CD4-positive, alpha-beta memory T cell (primary cell): Measurements from ENCODE around the gene SLX4IP. TPM values are rescaled to one million over a fixed set of nuclear protein-coding genes. Genes with fewer than 3 reads are reported as not detected.

Experiments
- CTCF ChIA-PET: fragments of 350-600 bp; sonication (Branson Sonifier 250); formaldehyde crosslinking; loops from one replicate; lab custom pipeline; 2021; ENCODE audit warnings: inconsistent platforms; ENCODE audit not compliant: partially characterized antibody; lab: Charles Lee
- POLR2A ChIA-PET: fragments of 350-600 bp; sonication (Branson Sonifier 250); formaldehyde crosslinking; loops from one replicate; lab custom pipeline; 2021; ENCODE audit not compliant: partially characterized antibody; lab: Charles Lee
- DNase-seq, 5 donors: peaks; one replicate each; pipeline versions ENCODE4 v3.0.0 to v3.0.0-alpha.2; 2020 to 2022; ENCODE audit warnings: mixed read lengths in 1 of 5
- H3K27ac ChIP-seq: one replicate; pipeline ENCODE4 v1.7.0; 2013; ENCODE audit warnings: low read depth, low read length
- H3K27me3 ChIP-seq: 2 replicates; pipeline ENCODE4 v1.7.0; 2013; ENCODE audit warnings: mild to moderate bottlenecking, low read length, moderate library complexity; ENCODE audit not compliant: insufficient read depth
- H3K36me3 ChIP-seq: 2 replicates; pipeline ENCODE4 v1.7.0; 2013; ENCODE audit warnings: mild to moderate bottlenecking, low read length, moderate library complexity; ENCODE audit not compliant: insufficient read depth
- H3K4me1 ChIP-seq: 2 replicates; pipeline ENCODE4 v1.7.0; 2013; ENCODE audit warnings: mild to moderate bottlenecking, low read length, moderate library complexity; ENCODE audit not compliant: insufficient read depth
- H3K4me3 ChIP-seq, 2 donors: one replicate each; pipeline ENCODE4 v1.7.0; 2013; ENCODE audit warnings: low read length in 2 of 2, mild to moderate bottlenecking in 1 of 2
- H3K9me3 ChIP-seq, 2 donors: one replicate each; pipeline ENCODE4 v1.7.0; 2013; ENCODE audit warnings: low read length in 2 of 2, control low read depth in 1 of 2; ENCODE audit not compliant: control insufficient read depth in 1 of 2
- H3K27ac Mint-ChIP-seq, 7 donors: one replicate each; pipeline ENCODE4 v1.8.0; 2020 to 2021; ENCODE audit warnings: mixed read lengths in 7 of 7, mild to moderate bottlenecking in 6 of 7, inconsistent platforms in 3 of 7, moderate library complexity in 3 of 7
- H3K27me3 Mint-ChIP-seq, 2 donors: one replicate each; pipeline ENCODE4 v1.8.0; 2020 to 2021; ENCODE audit warnings: mixed read lengths in 2 of 2
- H3K36me3 Mint-ChIP-seq, 2 donors: one replicate each; pipeline ENCODE4 v1.8.0; 2020 to 2021; ENCODE audit warnings: mixed read lengths in 2 of 2, inconsistent platforms in 1 of 2, mild to moderate bottlenecking in 1 of 2
- H3K4me1 Mint-ChIP-seq, 4 donors: one replicate each; pipeline ENCODE4 v1.8.0; 2020 to 2021; ENCODE audit warnings: mixed read lengths in 4 of 4, mild to moderate bottlenecking in 1 of 4
- H3K4me3 Mint-ChIP-seq, 8 donors: one replicate each; pipeline ENCODE4 v1.8.0; 2020 to 2021; ENCODE audit warnings: mixed read lengths in 8 of 8, mild to moderate bottlenecking in 7 of 8, moderate library complexity in 6 of 8, inconsistent platforms in 3 of 8
- H3K9me3 Mint-ChIP-seq, 8 donors: one replicate each; pipeline ENCODE4 v1.8.0; 2020 to 2021; ENCODE audit warnings: mixed read lengths in 8 of 8, mild to moderate bottlenecking in 5 of 8, inconsistent platforms in 3 of 8, moderate library complexity in 1 of 8
- intact Hi-C: fragments of 100-400 bp; cut with micrococcal nuclease; formaldehyde crosslinking; loops from one replicate; pipeline ENCODE4 v1.15.1; 2023
- polyA plus RNA-seq, 2 donors: library from polyadenylated mRNA; unstranded; fragments of 300-500 nt; fragmentation: Illumina TruSeq; gene quantifications; one replicate each; pipeline ENCODE4 v1.2.3, GENCODE V29; 2021
- total RNA-seq, 2 experiments: library from RNA; stranded (reverse); gene quantifications; one replicate each; pipeline ENCODE4 v1.2.3, GENCODE V29; 2021

The SLX4IP gene
- total and polyA plus RNA-seq, 4 experiments from 2014 or later = 1.5 to 6.6 (median 4.0) TPM

GRCh38 chr20:10447028-10447427 is 11.9 kb downstream of the SLX4IP start:
- ChIA-PET POLR2A (interaction anchor here (1.6 kb wide), 1 partner anchor 12 kb away, joined by 5 read pairs; no protein-coding TSS in a partner anchor), CTCF (no interaction called here)
- H3K9me3 Mint-ChIP-seq = no peaks in the 10 kb centered on the region
- no peaks in the 10 kb centered on the region for H3K9me3 ChIP-seq
- no peak overlapping the region for H3K27ac ChIP-seq
- no peak overlapping the region for H3K4me3 ChIP-seq
- H3K4me1 Mint-ChIP-seq = peaks cover 15 to 24% (median 17%) of the 10 kb centered on the region in 4 donors
- H3K36me3 Mint-ChIP-seq = peaks cover 0 to 12% of the 10 kb centered on the region in 2 donors
- H3K36me3 ChIP-seq = no peaks in the 10 kb centered on the region
- peak overlapping the region; percentile 47 to 89 (median 76) for H3K4me3 Mint-ChIP-seq
- peak; percentile 26 to 74 (median 37) for DNase-seq
- H3K27ac Mint-ChIP-seq = peak overlapping the region; percentile 9 to 88 (median 28)
- H3K27me3 Mint-ChIP-seq = no peaks in the 10 kb centered on the region
- intact Hi-C loops = loop anchor here (1.0 to 5.0 kb wide), 2 partner anchors 12 to 65 kb away; partner anchors contain the start of gene SLX4IP
- no peaks in the 10 kb centered on the region for H3K27me3 ChIP-seq
- H3K4me1 ChIP-seq = peaks cover 16% of the 10 kb centered on the region

DNA sequence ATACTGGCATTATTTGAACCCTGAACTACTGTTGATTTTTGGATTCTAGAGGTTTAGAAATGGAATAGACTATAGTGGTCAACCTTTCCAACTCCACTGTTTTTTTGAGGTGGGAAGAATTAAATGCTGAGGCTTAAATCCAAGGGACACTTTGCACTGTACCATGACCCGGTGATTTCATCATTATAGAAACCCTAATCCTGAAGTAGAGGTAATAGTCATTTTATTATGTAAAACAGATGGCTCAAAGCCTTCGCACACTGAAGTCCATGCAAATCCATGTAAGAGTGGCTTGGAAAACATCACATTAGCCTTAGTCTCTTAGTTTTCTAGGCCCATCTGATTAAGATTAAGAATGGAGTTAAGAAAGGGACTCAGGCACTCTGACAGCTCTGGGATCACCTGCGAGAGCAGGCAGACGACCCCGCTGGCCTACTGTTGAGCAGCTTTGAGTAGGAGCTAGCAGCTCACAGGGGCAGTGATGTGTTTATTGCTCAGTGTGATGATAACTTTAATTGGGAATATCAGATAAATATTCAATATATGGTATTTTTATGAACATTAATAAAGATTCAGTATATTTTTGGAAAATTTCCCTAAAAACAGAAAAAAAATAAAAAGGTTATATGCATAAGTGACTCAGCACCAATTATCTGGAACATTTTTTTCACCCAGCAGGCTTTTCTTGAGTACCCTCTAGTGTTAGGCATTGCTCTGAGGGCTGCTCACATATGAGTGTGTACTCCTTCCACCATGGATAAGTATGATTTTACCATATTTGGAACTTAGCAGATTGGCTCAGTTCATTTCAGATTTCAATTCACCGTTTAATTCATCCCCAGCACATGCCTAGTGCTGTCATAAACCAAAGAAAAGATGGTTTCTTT is 13.4 kb downstream of the SLX4IP start:
- POLR2A ChIA-PET = interaction anchor here (0.9 kb wide), 1 partner anchor 14 kb away, joined by 4 read pairs; the partner anchor contains the start of gene MKKS
- Mint-ChIP-seq H3K27ac (peak overlapping the region in 2 of 7 donors; percentile 23 to 42), H3K36me3 (peaks cover 0 to 8% of the 10 kb centered on the region in 2 donors), H3K27me3 (no peaks in the 10 kb centered on the region), H3K9me3 (no peaks in the 10 kb centered on the region), H3K4me1 (peaks cover 22 to 32% (median 26%) of the 10 kb centered on the region in 4 donors), H3K4me3 (peak overlapping the region in 2 of 8 donors; percentile 21 to 25)
- intact Hi-C loops = loop anchor here (5.0 kb wide), 1 partner anchor 64 kb away; no protein-coding TSS in a partner anchor
- Histone ChIP-seq H3K4me1 (peaks cover 23% of the 10 kb centered on the region), H3K36me3 (no peaks in the 10 kb centered on the region), H3K4me3 (no peak overlapping the region), H3K9me3 (no peaks in the 10 kb centered on the region), H3K27me3 (no peaks in the 10 kb centered on the region), H3K27ac (no peak overlapping the region)
- CTCF ChIA-PET = interaction anchor here (0.9 to 1.4 kb wide), 3 partner anchors 22 to 38 kb away, joined by 3 to 4 read pairs (median 3); no protein-coding TSS in a partner anchor
- DNase-seq = no peak

DNA sequence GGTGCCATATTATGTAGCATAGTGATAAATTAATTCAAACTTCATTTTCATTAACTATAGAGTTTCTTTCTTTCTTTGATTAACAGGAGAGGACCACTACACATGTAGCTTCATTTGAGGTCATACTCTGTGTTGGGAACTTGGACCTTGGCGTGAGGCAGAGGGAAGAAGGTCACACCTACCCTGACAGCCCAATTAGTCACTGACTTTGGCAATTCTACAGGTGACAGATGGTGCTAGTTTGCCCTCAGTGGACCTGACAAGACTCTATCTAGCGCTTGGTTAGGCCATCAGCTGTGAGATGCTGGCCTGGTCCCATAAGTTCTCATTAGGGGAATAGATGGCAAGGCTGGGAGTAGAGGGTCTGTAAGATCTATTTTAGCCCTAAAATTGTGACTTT is 14.2 kb downstream of the SLX4IP start:
- no peak overlapping the region for H3K4me3 Mint-ChIP-seq
- Histone ChIP-seq H3K36me3 (no peaks in the 10 kb centered on the region), H3K9me3 (no peaks in the 10 kb centered on the region), H3K4me3 (no peak overlapping the region), H3K4me1 (peaks cover 31% of the 10 kb centered on the region), H3K27ac (no peak overlapping the region), H3K27me3 (no peaks in the 10 kb centered on the region)
- intact Hi-C loops = loop anchor here (5.0 kb wide), 1 partner anchor 63 kb away; no protein-coding TSS in a partner anchor
- H3K4me1 Mint-ChIP-seq = peaks cover 28 to 37% (median 32%) of the 10 kb centered on the region in 4 donors
- ChIA-PET CTCF (interaction anchor here (1.3 kb wide), 1 partner anchor 22 kb away, joined by 4 read pairs; no protein-coding TSS in a partner anchor), POLR2A (interaction anchor here (0.9 kb wide), 1 partner anchor 15 kb away, joined by 4 read pairs; the partner anchor contains the start of gene MKKS)
- H3K27ac Mint-ChIP-seq = peak overlapping the region in 1 of 7 donors; percentile 52
- H3K27me3 Mint-ChIP-seq = no peaks in the 10 kb centered on the region
- no peak for DNase-seq
- peaks cover 0 to 4% of the 10 kb centered on the region in 2 donors for H3K36me3 Mint-ChIP-seq
- no peaks in the 10 kb centered on the region for H3K9me3 Mint-ChIP-seq

- ChIA-PET POLR2A (interaction anchor here (0.9 to 2.3 kb wide), 2 partner anchors 9 to 19 kb away, joined by 4 to 14 read pairs; partner anchors contain the start of genes MKKS and SLX4IP), CTCF (interaction anchor here (1.3 to 2.2 kb wide), 3 partner anchors 25 to 28 kb away, joined by 3 to 11 read pairs (median 3); no protein-coding TSS in a partner anchor)
- H3K27me3 ChIP-seq = no peaks in the 10 kb centered on the region
- peak overlapping the region; percentile 66 to 95 (median 92) for H3K27ac Mint-ChIP-seq
- peaks cover 4 to 13% of the 10 kb centered on the region in 2 donors for H3K36me3 Mint-ChIP-seq
- peaks cover 16 to 22% (median 18%) of the 10 kb centered on the region in 4 donors for H3K4me1 Mint-ChIP-seq
- peak overlapping the region; percentile 28 to 78 (median 66) for H3K4me3 Mint-ChIP-seq
- peak overlapping the region; percentile 34 for H3K27ac ChIP-seq
- H3K27me3 Mint-ChIP-seq = no peaks in the 10 kb centered on the region
- intact Hi-C loops = no loop called here
- no peak overlapping the region for H3K4me3 ChIP-seq
- no peaks in the 10 kb centered on the region for H3K36me3 ChIP-seq
- peaks cover 18% of the 10 kb centered on the region for H3K4me1 ChIP-seq
- peak; percentile 10 to 43 (median 18) for DNase-seq
- no peaks in the 10 kb centered on the region for H3K9me3 ChIP-seq
- peaks cover 0 to 11% (median 8%) of the 10 kb centered on the region in 8 donors for H3K9me3 Mint-ChIP-seq
Observed at GRCh38 chr20:10453241-10453640, 18.1 kb downstream of the SLX4IP start.

GRCh38 chr20:10454151-10454750 is 19.1 kb downstream of the SLX4IP start:
- CTCF ChIA-PET = no interaction called here
- Histone ChIP-seq H3K9me3 (no peaks in the 10 kb centered on the region), H3K27ac (no peak overlapping the region), H3K27me3 (no peaks in the 10 kb centered on the region), H3K36me3 (no peaks in the 10 kb centered on the region), H3K4me1 (peaks cover 18% of the 10 kb centered on the region), H3K4me3 (no peak overlapping the region)
- intact Hi-C loops = no loop called here
- Mint-ChIP-seq H3K27ac (peak overlapping the region in 6 of 7 donors; percentile 18 to 95 (median 71)), H3K27me3 (no peaks in the 10 kb centered on the region), H3K4me1 (peaks cover 16 to 21% (median 17%) of the 10 kb centered on the region in 4 donors), H3K9me3 (peaks cover 0 to 14% (median 8%) of the 10 kb centered on the region in 8 donors), H3K36me3 (peaks cover 13 to 23% of the 10 kb centered on the region in 2 donors), H3K4me3 (peak overlapping the region in 5 of 8 donors; percentile 0 to 78 (median 1))
- POLR2A ChIA-PET = interaction anchor here (2.0 to 2.3 kb wide), 2 partner anchors 20 kb away, joined by 4 to 14 read pairs; partner anchors contain the start of genes MKKS and SLX4IP
- DNase-seq = no peak

- no peaks in the 10 kb centered on the region for H3K36me3 ChIP-seq
- Mint-ChIP-seq H3K9me3 (peaks cover 0 to 14% (median 9%) of the 10 kb centered on the region in 8 donors), H3K4me1 (peaks cover 0 to 15% (median 7%) of the 10 kb centered on the region in 4 donors), H3K27me3 (no peaks in the 10 kb centered on the region), H3K36me3 (peaks cover 27 to 51% of the 10 kb centered on the region in 2 donors), H3K4me3 (no peak overlapping the region), H3K27ac (no peak overlapping the region)
- intact Hi-C loops = no loop called here
- no peak overlapping the region for H3K4me3 ChIP-seq
- DNase-seq = no peak
- no peaks in the 10 kb centered on the region for H3K27me3 ChIP-seq
- H3K4me1 ChIP-seq = peaks cover 7% of the 10 kb centered on the region
- ChIA-PET POLR2A (no interaction called here), CTCF (interaction anchor here (0.9 kb wide), 1 partner anchor 48 kb away, joined by 3 read pairs; no protein-coding TSS in a partner anchor)
- no peaks in the 10 kb centered on the region for H3K9me3 ChIP-seq
- H3K27ac ChIP-seq = no peak overlapping the region
Observed at GRCh38 chr20:10461495-10461894, 26.4 kb downstream of the SLX4IP start.
